Brain pericyte (primary cell): ENCODE results near the gene DHRS3.

Experiments used
- DNase-seq: peaks from one replicate; pipeline ENCODE4 v3.0.0-alpha.2; 2012; ENCODE audit warnings: low read depth, low spot score

DHRS3 gene

DNA sequence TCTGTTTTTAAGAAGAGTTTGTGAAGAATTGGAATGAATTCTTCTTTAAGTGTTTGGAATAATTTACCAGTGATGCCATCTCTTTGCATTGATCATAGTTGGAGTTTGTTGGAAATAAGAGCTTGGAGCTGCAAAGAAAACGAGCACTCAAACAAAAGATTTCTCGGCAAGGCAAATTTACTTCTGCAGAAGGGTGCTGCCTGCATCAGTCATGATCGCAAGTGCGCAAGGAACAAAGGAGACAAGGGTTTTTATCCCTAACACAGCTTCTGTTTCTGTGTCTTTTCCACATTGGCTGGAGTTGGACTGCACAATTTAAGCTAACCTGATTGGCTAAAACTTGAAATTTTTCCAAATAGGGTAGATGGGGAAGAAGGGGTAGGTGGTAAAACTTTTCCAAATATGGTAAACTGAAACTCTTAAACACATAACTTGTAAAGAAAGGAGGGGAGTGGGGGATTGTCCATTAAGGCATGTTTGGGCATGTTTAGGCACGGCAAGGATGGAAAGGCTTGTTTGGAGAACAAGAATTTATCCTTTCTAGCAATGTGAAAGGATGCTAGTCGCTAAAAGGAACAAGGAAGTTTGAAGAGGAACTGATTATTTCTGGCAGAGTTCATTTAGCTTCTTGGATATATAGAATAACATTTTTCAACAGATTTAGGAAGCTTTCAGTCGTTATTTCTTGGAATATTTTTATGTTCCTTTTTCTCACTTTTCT is 22.4 kb upstream of the DHRS3 start:
- DNase-seq = no peak

DNA sequence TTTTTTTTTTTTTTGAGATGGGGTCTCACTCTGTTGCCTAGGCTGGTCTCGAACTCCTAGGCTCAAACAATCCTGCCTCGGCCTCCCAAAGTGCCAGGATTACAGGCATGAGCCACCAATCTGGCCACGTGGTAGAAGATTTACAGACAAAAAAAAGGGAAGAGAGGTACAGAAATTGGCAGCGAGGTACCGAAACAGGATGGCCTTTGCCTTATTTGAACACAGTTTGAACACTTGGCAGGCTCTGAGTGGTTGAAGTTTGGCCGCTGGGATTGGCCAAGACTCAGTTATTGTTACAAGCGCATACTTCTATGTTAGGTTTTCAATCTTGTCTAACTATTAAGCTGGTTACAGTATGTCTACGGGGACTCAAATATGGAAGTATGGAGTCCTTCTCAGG is 19.7 kb upstream of the DHRS3 start:
- no peak for DNase-seq

DNA sequence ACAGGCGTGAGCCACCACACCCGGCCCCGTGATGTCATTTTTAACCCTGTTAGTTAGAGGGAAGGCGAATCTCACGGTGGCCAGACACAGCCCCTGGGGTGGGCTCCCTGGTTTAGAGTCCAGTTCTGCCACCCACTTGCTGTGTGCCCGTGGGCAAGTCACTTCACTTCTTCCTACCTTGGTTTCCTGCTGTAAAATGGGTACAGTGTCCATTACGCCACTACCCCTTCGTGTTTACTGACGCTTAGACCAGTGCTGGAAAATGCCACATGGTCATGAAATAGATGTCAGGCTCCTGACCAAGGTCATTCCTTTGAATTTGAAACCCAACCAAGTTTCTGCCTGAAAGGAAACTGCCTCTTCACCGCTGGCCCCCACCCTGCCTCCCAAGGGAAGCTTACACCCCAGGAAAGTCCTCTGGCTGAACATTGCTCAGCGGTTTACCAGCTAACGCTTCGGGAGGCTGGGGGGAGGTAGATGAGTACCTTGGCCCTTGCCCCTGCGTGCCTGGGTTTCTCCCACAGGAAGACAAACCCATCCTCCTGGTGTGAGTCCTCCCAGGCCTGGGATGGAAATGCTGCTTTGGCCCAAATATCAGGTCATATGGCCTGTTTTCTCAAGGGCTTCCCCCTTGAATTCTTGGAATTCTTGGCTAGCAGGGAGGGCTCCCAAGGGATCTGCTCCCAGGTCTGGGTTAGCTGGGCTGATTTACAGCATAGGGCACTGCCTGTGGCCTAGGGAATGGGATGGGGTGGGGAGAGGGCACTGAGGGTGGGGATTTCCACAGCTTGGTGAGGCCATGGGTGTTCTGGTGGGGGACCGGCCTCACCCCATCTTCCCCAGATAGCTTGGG is 18.3 kb upstream of the DHRS3 start:
- DNase-seq = no peak

DNA sequence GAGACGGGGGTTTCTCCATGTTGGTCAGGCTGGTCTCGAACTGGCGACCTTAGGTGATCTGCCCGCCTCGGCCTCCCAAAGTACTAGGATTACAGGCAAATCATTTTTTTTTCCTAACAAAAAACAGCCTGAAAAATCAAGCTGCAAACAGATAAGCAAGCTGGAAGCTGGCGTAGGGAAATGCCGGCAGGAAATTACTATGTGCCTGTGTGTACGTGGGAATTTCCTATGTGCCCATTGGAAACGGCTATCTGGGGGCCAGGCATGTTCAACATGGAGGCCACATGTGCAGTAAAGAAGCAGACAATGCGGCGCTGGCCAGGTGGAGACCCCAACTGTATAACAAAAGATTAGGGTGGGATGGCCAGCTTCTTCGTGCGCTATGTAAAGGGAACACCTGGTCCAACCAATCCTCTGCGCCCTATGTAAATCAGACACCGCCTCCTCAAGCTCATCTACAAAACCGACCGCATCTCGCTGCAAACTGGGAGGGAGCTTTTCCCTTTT is 16.7 kb upstream of the DHRS3 start:
- no peak for DNase-seq

DNA sequence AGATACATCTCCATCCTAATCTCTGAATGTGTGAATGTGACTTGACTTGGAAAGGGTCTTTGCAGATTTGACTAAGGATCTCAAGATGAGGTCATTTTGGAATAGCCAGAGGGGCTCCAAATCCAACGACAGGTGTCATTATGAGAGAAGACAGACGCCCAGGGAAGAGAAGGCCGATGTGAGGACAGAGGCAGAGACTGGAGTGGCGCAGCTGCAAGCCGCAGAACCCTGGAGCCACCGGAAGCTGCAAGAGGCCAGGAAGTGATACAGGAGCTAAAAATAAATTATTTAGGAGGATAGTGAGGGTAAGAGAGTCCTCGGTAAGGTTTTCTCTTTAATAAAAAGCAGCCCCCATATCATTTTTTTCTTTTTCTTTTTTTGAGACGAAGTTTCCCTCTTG is 16.1 kb upstream of the DHRS3 start:
- no peak for DNase-seq

DNA sequence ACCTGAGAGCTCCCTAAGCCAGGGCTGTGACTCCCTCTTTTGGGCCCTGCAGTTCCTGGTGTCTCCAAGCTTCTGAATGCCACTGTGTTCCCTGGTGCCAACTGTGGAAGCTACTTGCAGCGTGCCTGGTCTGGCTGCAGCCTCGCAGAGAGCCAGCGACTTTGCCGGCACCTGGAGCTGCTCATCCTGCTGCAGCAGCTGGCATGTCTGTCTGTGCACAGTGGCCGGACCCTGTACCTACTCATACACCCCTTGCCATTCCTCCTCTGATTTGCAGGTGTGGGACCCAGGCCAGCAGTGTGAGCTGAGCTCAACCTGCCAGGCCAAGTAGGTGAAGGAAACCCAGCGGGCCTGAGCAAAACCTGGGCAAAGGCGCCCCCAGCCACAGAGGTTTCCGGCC is 13.6 kb upstream of the DHRS3 start:
- DNase-seq = no peak

DNA sequence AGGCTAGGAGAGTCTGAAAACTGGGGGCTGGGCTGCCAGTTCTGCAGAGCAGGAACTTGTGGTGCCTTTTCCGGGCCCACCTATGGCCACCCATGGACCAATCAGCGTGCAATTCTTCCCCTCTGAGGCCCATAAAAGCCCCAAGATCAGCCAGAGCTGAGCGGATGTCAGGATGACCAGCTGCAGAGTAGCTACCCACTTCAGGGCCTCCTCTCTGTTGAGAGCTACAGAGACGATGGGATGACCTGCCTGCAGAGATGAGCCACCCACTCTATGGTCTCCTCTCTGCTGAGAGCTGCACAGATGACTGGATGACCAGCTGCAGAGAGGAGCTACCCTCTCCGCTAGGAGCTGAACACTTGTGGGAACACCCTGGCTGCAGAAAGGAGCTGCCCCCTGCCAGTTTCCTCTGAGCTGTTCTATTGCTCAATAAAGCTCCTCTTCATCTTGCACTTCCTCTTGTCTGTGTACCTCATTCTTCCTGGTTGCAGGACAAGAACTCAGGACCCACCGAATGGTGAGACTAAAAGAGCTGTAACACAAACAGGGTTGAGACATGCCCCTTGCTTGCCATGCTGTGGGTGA is 13.0 kb upstream of the DHRS3 start:
- no peak for DNase-seq

DNA sequence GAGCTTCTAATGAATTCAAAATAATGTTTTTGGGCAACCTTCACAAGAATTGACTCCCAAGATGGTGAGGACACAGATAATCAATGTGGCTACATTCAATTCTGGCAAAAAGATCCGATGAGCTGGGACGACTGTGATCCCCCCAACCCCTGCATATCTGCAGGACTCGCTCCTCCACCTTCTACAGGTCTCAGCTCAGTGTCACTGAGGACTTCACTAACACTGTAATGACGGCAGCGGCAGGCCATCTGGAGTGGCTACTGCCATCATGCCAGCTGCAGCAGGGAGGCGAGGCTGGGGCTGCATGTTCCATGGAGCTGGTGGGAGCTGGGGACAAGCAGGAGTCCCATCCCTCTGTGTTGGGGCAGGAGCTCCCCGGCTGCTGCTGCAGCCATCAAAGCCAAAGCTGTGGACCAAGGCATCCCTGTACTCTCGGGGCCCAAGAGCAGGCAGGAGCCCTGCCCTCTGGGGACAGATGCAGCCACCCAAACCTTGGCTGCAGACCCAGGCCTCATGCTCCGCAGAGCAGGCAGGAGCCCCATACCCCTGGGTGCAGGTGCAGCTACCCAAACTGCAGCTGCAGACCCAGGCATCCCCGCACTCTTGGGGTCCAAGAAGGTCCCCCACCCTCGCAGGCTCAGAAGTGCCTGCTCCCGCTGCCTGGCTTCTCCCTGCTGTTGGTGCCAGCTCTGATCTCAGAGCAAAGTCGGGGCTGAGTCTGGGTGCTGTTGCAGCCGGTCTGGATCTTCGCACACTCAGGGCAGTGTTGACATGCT is 12.2 kb upstream of the DHRS3 start:
- DNase-seq = no peak

DNA sequence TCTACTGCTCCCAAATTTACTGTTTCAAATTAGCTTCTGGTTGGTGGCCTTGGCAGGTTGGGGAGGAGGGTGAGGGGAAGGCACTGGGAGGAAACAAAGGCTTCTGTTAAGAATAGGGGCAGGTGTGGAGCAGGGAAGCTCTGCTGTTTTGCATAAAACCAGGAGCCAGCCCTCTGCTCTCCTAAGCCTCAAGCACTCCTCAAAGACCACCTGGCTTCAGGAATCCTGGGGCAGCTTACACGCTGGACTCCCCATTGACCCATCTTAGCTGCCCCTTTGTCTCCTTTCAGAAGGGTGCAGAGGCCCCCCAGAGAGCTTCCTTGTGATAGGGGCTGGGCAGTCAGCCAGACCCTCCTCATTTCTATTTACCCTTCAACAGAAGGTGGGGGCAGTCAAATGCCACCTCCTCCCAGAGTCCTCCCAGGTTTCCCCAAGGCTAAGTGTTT is 11.5 kb upstream of the DHRS3 start:
- no peak for DNase-seq

DNA sequence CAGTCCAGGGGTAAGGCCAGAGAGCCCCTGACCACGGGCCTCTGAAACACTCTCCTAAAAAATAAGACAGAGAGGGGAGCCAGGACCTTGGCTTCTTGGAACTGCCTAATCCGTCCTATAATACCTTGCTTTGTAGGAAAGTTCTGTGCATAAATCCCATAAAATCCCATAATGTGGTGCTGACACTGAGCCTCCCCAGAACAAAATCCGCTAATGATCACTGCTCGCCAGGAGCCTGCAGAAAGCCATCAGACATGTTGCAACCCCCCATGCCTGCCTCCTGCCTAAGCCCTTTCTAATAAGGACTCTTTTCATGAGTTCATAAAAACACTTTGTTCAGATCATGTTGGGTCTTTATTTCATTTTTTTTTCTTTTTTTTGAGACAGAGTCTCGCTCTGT is 9.3 kb upstream of the DHRS3 start:
- no peak for DNase-seq

DNA sequence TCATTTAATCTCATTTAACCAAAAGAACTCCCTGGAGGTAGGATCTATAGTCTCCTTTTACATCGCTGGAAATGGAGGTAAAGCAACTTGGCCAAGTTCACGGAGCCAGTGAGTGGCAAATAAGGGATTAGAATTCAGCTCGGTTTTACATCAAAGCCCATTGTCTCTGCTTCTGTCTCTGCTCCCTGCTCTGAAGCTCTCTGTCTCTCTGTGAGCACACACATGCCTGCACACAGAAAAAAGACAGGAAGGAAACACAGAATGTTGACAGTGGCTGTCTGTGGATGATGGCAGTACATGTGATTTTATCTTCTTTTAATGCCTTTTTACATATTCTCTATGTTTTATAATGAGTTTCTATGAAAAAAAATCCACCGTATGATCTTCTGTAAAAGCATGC is 8.9 kb upstream of the DHRS3 start:
- DNase-seq = no peak

DNA sequence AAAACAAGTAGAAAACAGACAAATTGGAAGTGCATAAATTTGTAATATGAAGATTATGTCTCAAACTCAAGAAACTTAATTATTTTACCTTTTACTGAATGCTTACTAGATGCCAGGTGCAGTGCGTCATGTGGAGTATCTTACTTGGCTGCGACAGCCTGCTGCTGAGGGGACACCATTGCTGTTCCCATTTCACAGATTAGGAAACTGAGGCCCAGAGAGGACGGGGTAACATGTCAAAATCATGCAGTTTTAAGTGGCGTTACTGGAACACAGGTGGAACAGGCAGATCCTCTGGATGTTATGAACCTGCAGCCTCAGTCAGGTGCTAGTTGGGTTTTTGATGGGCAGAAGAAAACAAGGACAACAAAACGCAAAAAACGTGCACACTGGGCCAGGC is 7.3 kb upstream of the DHRS3 start:
- no peak for DNase-seq

DNA sequence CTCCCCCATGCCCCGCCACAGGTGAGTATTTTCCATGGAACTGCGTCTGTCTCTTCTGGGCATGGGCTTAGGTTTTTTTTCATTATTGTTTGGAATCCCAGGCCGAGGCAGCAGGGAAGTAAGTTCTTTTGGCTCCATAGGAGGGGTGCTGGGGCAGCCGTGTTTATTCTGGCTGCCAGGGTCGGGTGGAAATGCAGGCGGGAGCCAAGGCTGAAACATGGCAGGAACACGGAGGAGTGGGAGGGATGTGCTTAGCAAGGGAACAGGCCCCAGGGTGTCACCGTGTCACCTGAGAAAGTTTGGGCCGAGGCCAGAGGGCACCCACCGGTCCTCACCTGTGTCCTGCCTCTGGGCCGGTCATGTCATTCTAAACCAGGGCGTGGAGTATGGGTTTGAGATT is 4.5 kb upstream of the DHRS3 start:
- no peak for DNase-seq

DNA sequence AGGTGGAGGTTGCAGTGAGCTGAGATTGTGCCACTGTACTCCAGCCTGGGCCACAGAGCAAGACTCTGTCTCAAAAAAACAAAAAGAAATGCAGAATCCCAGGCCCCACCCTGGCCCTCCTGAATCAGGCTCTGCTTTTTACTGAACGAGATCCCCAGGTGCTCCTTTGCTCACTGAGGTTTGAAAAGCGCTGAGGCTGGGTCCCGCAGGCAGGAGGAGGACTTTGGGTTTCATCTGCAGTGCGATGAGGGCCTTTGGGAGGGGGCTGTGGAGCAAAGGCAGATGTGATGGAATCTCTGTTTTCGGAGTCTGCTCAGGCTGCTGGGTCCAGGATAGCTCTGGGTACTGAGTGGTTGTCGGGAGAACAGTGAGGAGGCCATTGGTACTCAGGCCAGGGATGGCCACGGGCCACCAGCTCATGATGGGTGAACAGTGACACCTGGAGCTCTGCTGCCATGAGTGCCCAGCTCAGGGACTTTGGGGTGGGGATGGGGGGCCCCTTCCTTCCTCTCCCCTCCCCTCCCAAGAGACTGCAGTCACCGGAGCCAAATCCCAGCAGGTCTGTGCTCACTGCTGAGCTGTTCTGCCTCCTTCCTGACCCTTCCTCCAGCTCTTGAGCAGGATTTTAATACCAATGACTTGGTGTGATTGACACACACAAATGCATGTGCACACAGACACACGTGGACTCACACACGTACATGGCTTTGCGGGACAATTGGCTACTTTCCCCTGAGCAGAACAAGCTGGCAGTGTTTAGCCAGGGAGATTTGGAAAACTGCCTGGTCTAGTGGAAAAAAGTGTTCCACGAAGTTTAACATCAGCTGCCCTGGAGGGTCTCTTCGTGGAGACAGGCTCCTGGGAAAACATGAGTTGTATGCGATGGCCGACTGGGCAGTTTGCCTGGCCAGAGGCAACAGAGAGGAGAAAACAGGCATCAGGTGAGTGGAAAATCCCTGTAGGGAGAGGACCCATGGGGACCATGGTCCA is 3.6 kb upstream of the DHRS3 start:
- DNase-seq = no peak

DNA sequence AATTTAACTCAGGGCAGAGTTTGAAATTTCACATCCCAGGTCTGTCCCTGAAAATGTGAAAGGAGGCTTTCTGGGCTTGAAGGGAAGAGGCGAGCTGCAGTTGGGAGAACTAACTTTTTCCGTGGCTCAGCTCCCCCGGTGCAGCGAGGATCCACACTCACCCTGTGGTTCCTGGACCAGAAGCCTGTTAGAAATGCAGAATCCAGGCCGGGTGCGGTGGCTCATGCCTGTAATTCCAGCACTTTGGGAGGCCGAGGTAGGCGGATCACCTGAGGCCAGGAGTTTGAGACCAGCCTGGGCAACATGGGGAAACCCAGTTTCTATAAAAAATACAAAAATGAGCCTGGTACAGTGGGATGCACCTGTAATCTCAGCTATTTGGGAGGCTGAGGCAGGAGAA is 2.9 kb upstream of the DHRS3 start:
- no peak for DNase-seq

DNA sequence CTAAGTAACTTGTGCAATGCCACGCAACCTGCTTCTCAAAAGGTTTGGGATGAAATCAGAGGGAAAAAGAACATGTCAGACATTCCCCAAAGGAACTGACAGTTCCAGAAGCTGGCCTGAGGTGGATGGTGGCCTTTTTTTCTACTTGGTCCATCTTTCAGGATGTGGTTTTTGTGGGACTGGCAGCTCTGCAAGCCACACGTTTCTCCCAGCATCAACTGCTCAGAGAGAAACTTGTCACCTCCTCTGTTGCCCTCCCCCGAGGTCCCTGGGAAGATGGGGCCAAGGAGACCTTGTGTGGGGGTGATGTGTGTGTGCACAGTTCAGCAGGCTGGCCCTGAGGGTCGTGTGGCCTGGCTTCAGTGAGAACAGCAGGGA is 2.5 kb upstream of the DHRS3 start:
- DNase-seq = no peak

DNA sequence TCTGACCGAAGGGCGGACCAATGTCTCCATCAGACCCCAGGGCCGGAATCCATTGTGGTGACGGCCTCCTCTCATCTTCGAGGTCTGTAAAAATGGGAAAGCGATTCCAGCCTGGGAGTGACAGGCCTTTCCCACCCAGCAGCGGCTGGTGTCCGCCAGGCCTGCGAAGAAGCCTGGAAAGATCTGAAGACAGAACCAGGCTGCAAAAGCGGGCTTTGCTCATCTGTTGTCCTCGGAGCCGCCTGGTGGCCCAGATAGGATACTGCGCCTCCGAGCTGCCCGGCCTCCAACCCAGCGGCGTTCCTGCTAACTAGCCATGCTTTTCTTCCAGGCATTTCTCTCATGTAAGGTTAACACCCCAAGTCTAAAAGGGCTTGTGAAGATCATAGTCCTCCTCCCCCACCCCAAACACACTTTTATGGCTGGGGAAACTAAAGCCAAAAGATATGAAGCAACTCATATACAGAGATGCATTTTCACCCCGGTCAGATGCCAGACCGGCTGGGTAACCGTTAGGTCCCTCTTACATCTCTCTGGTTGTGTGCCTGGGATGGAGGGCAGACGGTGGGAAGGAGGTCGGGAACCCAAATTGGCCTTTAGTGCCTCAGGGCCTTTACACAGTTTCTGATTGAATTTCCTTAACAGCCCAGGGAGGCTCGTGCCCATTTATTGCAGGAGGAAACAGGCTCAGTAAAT is 1.9 kb upstream of the DHRS3 start:
- DNase-seq = peak; percentile 50

DNA sequence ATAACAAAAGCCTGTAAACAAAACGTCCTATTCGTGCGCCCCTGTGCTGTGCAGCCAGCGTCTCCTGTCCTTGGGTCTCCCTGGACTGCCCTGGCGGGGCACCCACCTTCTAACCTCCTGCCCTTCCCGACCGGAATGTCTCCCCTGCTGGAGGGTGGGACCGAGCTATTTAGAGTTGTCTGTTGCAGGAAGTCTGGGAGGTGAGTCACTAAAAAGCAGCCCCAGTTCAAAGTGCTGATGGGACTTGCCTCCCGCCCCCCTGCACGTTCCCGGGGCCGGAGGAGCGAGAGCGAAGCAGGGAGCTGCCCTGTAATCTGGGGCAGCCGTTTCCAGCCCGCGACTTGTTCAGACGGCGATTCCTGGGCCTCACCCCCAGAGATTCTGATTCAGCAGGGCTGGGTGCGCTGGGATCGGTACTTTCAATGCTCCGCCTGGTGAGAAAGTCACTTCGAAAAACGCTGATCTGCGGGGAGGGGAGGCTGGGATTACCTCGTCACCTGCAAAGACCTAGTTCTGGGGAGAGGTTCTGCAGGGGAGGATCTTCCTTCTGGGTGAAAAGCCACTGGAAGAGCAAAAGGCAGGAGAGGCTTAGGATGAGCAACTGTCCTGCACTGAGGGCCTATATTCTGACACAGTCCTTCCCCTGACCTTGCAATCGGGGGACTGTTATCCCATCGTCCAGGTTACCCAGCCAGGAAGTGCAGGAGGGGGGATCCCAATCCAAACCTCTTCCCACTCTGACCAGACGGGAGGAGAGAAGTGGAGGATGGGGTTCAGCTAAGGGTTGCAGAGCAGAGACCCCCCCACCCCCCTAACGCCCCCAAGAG is 1.2 kb upstream of the DHRS3 start:
- no peak for DNase-seq

DNA sequence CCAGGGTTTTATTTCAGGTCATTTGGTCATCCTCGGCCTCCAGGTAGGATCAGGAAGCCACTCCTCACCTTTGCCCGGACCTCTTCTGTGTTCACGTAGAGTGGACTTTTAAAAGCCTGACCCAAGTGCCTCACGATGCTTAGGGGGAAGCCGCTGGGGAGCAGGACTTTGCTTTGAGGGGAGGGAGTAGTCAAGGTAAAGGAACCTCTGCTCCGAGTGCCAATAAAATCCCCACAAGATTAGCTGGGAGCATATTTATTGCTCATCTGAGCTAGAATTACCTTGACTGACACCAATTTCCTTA is 603 bp upstream of the DHRS3 start:
- no peak for DNase-seq
